Colonic mucosa (tissue), 4 donors: ENCODE measurements around the gene STX5. TPM values are rescaled to one million over a fixed set of nuclear protein-coding genes. Genes with fewer than 3 reads are reported as not detected.
"Not testable (repeated sequence)": the region's sequence is repeated elsewhere in the genome, so short reads cannot be mapped to it uniquely, and the experiment has no call there.

ENCODE experiments used
- DNase-seq: peaks from one replicate; pipeline ENCODE4 v3.0.0-alpha.2; 2020
- H3K27ac ChIP-seq: fragments of 200-600 bp; one replicate; pipeline ENCODE4 v1.8.0; 2021
- H3K27me3 ChIP-seq: fragments of 200-600 bp; one replicate; pipeline ENCODE4 v1.8.0; 2021
- H3K36me3 ChIP-seq: fragments of 200-600 bp; one replicate; pipeline ENCODE4 v1.8.0; 2021
- H3K4me1 ChIP-seq: fragments of 200-600 bp; one replicate; pipeline ENCODE4 v1.8.0; 2021; ENCODE audit warnings: mild to moderate bottlenecking
- H3K4me3 ChIP-seq: fragments of 200-600 bp; one replicate; pipeline ENCODE4 v1.8.0; 2021
- H3K9ac ChIP-seq, 2 donors: one replicate each; pipeline ENCODE4 v1.7.0; 2013; ENCODE audit warnings: control low read depth in 2 of 2, low read depth in 2 of 2, low read length in 2 of 2
- H3K9me3 ChIP-seq: fragments of 200-600 bp; one replicate; pipeline ENCODE4 v1.8.0; 2021
- intact Hi-C: fragments of 100-400 bp; cut with DNase I; formaldehyde crosslinking; loops from one replicate; pipeline ENCODE4 v1.14.1; 2022
- total RNA-seq, 2 donors: library from RNA; stranded (reverse); fragmentation: NEBNext Ultra II Directional in 1 of 2; extraction: Animal tissue kit (Norgen Biotek cat#: 25700) in 1 of 2; gene quantifications; one replicate each; pipeline ENCODE4 v1.2.1, GENCODE V29; 2021
- TF ChIP-seq, protein P1 (sequence below): fragments of 200-600 bp; IDR thresholded peaks from one replicate; pipeline ENCODE4 v1.8.0; 2022; ENCODE audit warnings: antibody characterized with exemption, mild to moderate bottlenecking
- donor health status: healthy.
- donor health status: DM: no; HTN: no; CAD: no.
- donor health status: DM: no; HTN: no; CAD: no.

Gene STX5
- total RNA-seq, 2 donors from 2014 or later: 38.0 to 43.3 TPM

DNA sequence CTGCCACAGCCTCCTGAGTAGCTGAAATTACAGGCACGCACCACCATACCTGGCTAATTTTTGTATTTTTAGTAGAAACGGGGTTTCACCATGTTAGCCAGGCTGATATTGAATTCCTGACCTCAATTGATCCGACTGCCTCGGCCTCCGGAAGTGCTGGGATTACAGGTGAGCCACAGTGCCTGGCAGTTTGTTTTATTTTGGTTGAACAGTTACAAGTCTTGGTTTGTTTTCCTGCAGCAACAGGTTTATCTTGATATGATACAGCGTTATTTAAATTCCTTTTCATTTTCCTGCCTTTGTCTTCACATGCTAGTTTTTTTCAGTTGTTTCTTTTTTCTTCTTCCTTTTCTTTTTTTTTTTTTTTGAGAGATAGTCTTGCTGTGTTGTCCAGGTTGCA, 44.9 kb upstream of the STX5 start:
- Histone ChIP-seq H3K4me3 (no peak overlapping the region), H3K27me3 (no peaks in the 10 kb centered on the region), H3K9ac (no peak overlapping the region), H3K36me3 (no peaks in the 10 kb centered on the region), H3K9me3 (no peaks in the 10 kb centered on the region), H3K4me1 (peaks cover 9% of the 10 kb centered on the region), H3K27ac (no peak overlapping the region)
- no peak for DNase-seq
- TF ChIP-seq, protein P1, sequence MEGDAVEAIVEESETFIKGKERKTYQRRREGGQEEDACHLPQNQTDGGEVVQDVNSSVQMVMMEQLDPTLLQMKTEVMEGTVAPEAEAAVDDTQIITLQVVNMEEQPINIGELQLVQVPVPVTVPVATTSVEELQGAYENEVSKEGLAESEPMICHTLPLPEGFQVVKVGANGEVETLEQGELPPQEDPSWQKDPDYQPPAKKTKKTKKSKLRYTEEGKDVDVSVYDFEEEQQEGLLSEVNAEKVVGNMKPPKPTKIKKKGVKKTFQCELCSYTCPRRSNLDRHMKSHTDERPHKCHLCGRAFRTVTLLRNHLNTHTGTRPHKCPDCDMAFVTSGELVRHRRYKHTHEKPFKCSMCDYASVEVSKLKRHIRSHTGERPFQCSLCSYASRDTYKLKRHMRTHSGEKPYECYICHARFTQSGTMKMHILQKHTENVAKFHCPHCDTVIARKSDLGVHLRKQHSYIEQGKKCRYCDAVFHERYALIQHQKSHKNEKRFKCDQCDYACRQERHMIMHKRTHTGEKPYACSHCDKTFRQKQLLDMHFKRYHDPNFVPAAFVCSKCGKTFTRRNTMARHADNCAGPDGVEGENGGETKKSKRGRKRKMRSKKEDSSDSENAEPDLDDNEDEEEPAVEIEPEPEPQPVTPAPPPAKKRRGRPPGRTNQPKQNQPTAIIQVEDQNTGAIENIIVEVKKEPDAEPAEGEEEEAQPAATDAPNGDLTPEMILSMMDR: no peak
- intact Hi-C loops: no loop called here

DNA sequence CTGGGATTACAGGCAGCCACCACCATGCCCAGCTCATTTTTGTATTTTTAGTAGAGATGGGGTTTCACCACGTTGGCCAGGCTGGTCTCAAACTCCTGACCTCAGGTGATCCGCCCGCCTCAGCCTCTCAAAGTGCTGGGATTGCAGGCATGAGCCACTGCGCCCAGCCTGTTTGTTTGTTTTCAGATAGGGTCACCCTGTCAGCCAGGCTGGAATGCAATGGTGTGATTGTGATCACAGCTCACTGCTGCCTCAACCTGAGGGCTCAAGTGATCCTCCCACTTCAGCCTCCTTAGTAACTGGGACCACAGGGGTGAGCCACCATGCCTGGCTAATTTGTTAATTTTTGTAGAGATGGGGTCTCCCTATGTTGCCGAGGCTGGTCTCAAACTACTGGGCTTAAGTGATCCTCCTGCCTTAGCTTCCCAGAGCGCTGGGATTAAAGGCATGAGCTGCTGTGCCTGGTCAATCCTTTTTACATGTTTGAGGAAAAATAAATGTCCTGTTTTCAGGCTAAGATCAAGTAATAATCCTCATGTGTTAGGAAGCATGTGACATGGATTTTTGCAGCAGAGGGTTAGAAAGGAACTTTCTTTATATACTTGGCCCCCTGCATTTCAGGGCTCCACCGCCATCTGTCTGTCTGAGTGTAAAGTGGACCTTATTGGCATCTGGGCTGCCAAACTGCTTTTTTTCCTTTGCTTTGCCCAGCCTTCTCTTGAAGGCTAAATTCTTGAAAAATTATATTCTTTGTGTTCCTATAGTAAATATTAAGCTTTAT, 44.0 kb upstream of the STX5 start:
- no peaks in the 10 kb centered on the region for H3K27me3 ChIP-seq
- intact Hi-C loops: no loop called here
- no peak overlapping the region for H3K4me3 ChIP-seq
- DNase-seq: no peak
- no peak overlapping the region for H3K9ac ChIP-seq
- H3K27ac ChIP-seq: no peak overlapping the region
- H3K9me3 ChIP-seq: no peaks in the 10 kb centered on the region
- H3K4me1 ChIP-seq: peaks cover 9% of the 10 kb centered on the region
- H3K36me3 ChIP-seq: no peaks in the 10 kb centered on the region
- TF ChIP-seq, protein P1: no peak

DNA sequence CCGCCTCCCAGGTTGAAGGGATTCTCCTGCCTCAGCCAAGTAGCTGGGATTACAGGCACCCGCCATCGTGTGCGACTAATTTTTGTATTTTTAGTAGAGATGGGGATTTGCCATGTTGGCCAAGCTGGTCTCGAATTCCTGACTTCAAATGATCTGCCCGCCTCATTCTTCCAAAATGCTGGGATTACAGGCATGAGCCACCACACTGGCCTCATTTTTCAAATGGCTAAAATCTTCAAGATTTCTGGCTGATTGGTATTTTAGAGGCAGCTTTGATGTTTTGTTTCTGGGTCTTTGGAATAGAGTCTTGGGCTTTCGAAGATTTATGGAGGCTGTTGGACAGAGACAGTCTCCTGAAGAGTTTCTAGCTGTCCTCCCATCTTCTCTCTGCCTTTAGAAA, 43.0 kb upstream of the STX5 start:
- Histone ChIP-seq H3K4me3 (no peak overlapping the region), H3K36me3 (no peaks in the 10 kb centered on the region), H3K4me1 (peaks cover 3% of the 10 kb centered on the region), H3K9me3 (no peaks in the 10 kb centered on the region), H3K9ac (no peak overlapping the region), H3K27me3 (no peaks in the 10 kb centered on the region), H3K27ac (no peak overlapping the region)
- TF ChIP-seq, protein P1: no peak
- no peak for DNase-seq
- intact Hi-C loops: no loop called here

DNA sequence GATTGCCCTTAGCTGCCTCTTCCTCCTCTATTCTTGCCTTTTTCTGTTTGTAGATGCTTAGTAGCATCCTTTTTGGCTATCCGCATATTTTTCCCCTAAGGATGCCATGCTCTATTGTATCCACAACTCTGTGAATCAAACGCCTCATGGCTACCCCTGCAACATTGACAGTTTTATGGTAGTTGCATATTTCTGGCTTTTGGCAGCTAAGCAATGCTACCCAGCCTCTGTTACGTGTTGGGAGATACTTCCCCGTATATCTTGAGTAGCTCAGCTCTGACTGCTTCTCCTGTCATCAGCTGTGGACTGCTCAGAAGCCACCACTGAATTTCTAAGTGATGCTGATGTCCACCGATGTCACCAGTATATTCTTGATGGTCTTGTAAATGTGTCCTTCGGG, 33.8 kb upstream of the STX5 start:
- DNase-seq: no peak
- Histone ChIP-seq H3K9ac (no peak overlapping the region), H3K27ac (no peak overlapping the region), H3K9me3 (no peaks in the 10 kb centered on the region), H3K4me3 (no peak overlapping the region), H3K4me1 (no peaks in the 10 kb centered on the region), H3K36me3 (no peaks in the 10 kb centered on the region), H3K27me3 (no peaks in the 10 kb centered on the region)
- TF ChIP-seq, protein P1: no peak
- intact Hi-C loops: no loop called here

DNA sequence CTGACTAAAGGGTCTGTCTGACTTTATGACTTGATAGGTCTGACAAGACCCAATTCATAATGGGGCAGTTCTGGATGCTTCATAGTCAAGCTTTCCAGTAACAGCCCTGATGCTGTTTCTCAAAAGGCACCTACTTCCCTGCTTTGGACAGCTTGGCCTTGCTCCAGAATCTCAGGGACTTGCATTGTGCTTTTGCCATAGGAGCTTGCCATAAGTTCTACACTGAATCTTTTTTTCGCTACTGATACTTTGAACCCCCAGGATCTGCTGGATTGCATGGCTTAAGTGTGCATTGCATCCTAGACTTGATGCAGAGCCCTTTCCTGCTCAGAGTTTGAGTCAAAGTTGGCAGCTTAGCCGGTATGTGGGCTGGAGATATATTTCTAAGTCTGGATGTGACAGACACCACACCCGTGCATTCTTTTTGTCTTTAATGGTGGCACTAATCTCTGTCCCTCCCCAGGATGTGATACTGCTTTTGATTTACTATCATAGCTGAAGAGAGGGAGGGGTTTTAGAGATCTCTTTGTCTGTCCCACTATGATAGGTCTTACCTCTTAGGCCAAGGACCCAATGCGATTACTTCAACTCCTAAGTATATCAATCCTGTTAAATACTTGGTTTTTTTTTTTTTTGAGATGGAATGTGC, 32.0 kb upstream of the STX5 start:
- Histone ChIP-seq H3K9ac (no peak overlapping the region), H3K36me3 (no peaks in the 10 kb centered on the region), H3K4me1 (no peaks in the 10 kb centered on the region), H3K27ac (no peak overlapping the region), H3K9me3 (no peaks in the 10 kb centered on the region), H3K4me3 (no peak overlapping the region), H3K27me3 (no peaks in the 10 kb centered on the region)
- DNase-seq: no peak
- TF ChIP-seq, protein P1: no peak
- intact Hi-C loops: loop anchor here (5.0 kb wide), 1 partner anchor 77 kb away; the partner anchor contains the start of gene TMEM179B

DNA sequence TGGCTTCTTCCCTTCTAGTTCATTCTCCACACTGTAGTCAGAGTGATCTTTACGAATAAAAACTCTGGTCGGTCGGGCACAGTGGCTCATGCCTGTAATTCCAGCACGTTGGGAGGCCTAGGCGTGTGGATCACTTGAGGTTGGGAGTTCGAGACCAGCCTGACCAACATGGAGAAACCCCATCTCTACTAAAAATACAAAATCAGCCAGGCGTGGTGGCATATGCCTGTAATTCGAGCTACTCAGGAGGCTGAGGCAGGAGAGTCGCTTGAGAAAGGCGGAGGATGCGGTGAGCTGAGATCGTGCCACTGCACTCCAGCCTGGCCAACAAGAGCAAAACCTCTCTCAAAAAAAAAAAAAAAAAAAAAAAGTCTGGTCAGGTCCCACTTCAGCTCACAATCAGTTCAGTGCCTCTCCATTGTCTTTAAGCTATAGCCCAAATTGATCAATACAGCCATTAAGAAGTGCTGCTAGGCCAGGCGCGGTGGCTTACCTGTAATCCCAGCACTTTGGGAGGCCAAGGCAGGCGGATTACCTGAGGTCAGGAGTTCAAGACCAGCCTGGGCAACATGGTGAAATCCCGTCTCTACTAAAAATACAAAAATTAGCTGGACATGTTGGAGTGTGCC, 29.8 kb upstream of the STX5 start:
- not testable (repeated sequence) for H3K27ac ChIP-seq, H3K4me1 ChIP-seq, H3K27me3 ChIP-seq, DNase-seq, H3K4me3 ChIP-seq, H3K9ac ChIP-seq, H3K36me3 ChIP-seq, H3K9me3 ChIP-seq
- intact Hi-C loops: loop anchor here (5.0 kb wide), 1 partner anchor 74 kb away; the partner anchor contains the start of gene TMEM179B
